ENCODE data around the gene TMEM187.

DNA sequence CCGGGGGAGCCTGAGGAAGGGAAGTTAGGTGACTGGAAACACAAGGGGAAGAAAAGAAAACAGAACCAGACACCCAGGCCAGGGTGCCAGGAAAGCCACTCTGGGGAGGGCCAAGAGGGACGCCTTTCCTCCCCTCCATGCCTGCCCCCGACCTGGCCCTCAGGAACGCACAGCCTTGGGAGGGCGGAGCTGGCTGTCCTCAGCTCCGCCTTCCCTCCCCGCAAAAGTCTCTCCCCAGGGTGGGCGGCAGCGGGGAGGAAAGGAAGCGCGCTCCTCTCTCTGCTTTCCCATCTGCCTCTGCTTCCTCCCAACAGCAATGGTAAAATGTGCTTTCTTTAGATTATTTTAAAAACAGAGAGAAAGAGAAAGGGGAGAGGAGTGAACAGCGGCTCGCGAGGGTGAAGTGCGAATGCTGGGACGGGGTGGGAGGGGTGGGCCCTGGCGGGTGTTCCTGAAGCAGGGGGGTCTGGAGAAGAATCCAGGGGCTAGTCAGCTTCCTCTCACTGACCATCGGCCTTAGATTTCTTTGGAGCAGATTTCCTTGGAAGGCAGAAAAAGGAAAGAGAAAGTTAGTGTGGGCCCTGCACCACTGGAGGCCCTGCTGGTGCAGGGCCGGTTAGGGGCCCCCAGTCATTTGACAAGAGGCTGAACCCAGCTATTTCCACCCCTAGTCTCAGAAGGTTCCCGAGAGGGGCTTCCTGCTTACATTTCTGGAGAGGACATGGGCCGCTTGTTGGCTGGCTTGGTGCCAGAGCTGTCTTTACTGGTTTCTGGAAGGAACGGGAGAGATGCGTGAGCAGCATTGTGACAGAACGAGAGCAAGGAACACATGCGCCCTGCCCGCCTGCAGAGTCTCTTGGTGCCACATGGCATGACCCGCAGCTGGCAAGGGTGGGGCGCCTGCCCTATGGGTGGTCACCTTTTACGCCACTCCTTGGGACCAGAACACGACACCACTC is 23.4 kb upstream of the TMEM187 start:
- TF ChIP-seq, protein P1, sequence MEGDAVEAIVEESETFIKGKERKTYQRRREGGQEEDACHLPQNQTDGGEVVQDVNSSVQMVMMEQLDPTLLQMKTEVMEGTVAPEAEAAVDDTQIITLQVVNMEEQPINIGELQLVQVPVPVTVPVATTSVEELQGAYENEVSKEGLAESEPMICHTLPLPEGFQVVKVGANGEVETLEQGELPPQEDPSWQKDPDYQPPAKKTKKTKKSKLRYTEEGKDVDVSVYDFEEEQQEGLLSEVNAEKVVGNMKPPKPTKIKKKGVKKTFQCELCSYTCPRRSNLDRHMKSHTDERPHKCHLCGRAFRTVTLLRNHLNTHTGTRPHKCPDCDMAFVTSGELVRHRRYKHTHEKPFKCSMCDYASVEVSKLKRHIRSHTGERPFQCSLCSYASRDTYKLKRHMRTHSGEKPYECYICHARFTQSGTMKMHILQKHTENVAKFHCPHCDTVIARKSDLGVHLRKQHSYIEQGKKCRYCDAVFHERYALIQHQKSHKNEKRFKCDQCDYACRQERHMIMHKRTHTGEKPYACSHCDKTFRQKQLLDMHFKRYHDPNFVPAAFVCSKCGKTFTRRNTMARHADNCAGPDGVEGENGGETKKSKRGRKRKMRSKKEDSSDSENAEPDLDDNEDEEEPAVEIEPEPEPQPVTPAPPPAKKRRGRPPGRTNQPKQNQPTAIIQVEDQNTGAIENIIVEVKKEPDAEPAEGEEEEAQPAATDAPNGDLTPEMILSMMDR (conservative IDR thresholded peaks at IDR 0.05; ENCODE audit: low read depth, low read length) = no peak
- no peak for TF ChIP-seq EZH2 (IDR thresholded peaks at IDR 0.05; ENCODE audit: borderline replicate concordance, low read depth, low read length, poor library complexity, severe bottlenecking)
